ENCODE results near the gene MMP14. TPM values are rescaled to one million over a fixed set of nuclear protein-coding genes. Genes with fewer than 3 reads are reported as not detected.
"Not testable (repeated sequence)": the region's sequence is repeated elsewhere in the genome, so short reads cannot be mapped to it uniquely, and the experiment has no call there.

MMP14 gene
- total RNA-seq, 5 donors from 2014 or later (not counting 1 experiment from before 2014, with no cell fraction given) = 1.9 to 3.7 (median 2.3) TPM

GRCh38 chr14:22852599-22852939 lies 16.2 kb downstream of the MMP14 start:
- Histone ChIP-seq H3K4me3 (ENCODE audit: control insufficient read depth in 1 of 2, extremely low read depth in 1 of 2, low read length in 1 of 2) (no peak overlapping the region), H3K36me3 (ENCODE audit: control insufficient read depth in 2 of 2, extremely low read depth in 1 of 2, insufficient read depth in 1 of 2, low read length in 1 of 2) (no peaks in the 10 kb centered on the region), H3K27me3 (replicated peaks in 1 of 2; ENCODE audit: control insufficient read depth in 2 of 2, extremely low read depth in 1 of 2, insufficient read depth in 2 of 2, low read length in 1 of 2) (peaks cover 0 to 50% of the 10 kb centered on the region in 2 experiments), H3K4me1 (ENCODE audit: control insufficient read depth in 1 of 2, extremely low read depth in 1 of 2, insufficient read depth in 2 of 2, low read length in 2 of 2) (peaks cover 0 to 13% of the 10 kb centered on the region in 2 experiments), H3K27ac (ENCODE audit: low read length) (no peak overlapping the region), H3K9me3 (no peaks in the 10 kb centered on the region)
- ATAC-seq (replicated peaks in 1 of 4) (no peak), DNase-seq (no peak)
- Mint-ChIP-seq H3K27ac (no peak overlapping the region), H3K27me3 (peaks cover 8 to 9% of the 10 kb centered on the region in 2 donors), H3K4me3 (no peak overlapping the region), H3K9me3 (no peaks in the 10 kb centered on the region), H3K4me1 (peaks cover 3 to 20% (median 18%) of the 10 kb centered on the region in 3 donors), H3K36me3 (no peaks in the 10 kb centered on the region)
- POLR2A ChIA-PET = no interaction called here
- no CpG with 5 or more reads among the region's 2 CpGs for WGBS (ENCODE audit: insufficient coverage)
- CTCF ChIA-PET = interaction anchor here (0.5 to 4.5 kb wide), 20 partner anchors 9 to 873 kb away, joined by 3 to 46 read pairs (median 4); partner anchors contain the start of genes LRP10 (in 1 of the 2), PSMB5 (in 1 of the 2) and RBM23 (in 1 of the 2)

GRCh38 chr14:22852940-22853767 lies 16.8 kb downstream of the MMP14 start:
- ATAC-seq (replicated peaks in 1 of 4) (peak; percentile 90 to 92 (median 91)), DNase-seq (peak; percentile 64 to 95 (median 86))
- no peaks in the 10 kb centered on the region for H3K9me3 ChIP-seq
- H3K27ac ChIP-seq (ENCODE audit: low read length) = peak overlapping the region; percentile 25
- H3K27me3 ChIP-seq (replicated peaks in 1 of 2; ENCODE audit: control insufficient read depth in 2 of 2, extremely low read depth in 1 of 2, insufficient read depth in 2 of 2, low read length in 1 of 2) = peaks cover 0 to 45% of the 10 kb centered on the region in 2 experiments
- peaks cover 6 to 9% of the 10 kb centered on the region in 2 donors for H3K27me3 Mint-ChIP-seq
- peaks cover 3 to 18% of the 10 kb centered on the region in 2 experiments for H3K4me1 ChIP-seq (ENCODE audit: control insufficient read depth in 1 of 2, extremely low read depth in 1 of 2, insufficient read depth in 2 of 2, low read length in 2 of 2)
- H3K4me1 Mint-ChIP-seq = peaks cover 6 to 25% (median 23%) of the 10 kb centered on the region in 3 donors
- H3K4me3 Mint-ChIP-seq = peak overlapping the region; percentile 75 to 79 (median 78)
- CTCF ChIA-PET = interaction anchor here (0.5 to 4.5 kb wide), 26 partner anchors 10 to 873 kb away, joined by 3 to 46 read pairs (median 4); partner anchors contain the start of genes LRP10 (in 1 of the 2), MRPL52 (in 1 of the 2) and RBM23 (in 1 of the 2)
- H3K27ac Mint-ChIP-seq = peak overlapping the region; percentile 66 to 79
- no peaks in the 10 kb centered on the region for H3K36me3 Mint-ChIP-seq
- H3K4me3 ChIP-seq (ENCODE audit: control insufficient read depth in 1 of 2, extremely low read depth in 1 of 2, low read length in 1 of 2) = peak overlapping the region; percentile 74 to 81
- H3K9me3 Mint-ChIP-seq = no peaks in the 10 kb centered on the region
- 0% methylated on average over 13 of the region's 20 CpGs for WGBS (ENCODE audit: insufficient coverage)
- H3K36me3 ChIP-seq (ENCODE audit: control insufficient read depth in 2 of 2, extremely low read depth in 1 of 2, insufficient read depth in 1 of 2, low read length in 1 of 2) = no peaks in the 10 kb centered on the region
- POLR2A ChIA-PET = no interaction called here

GRCh38 chr14:22854296-22854695 lies 17.9 kb downstream of the MMP14 start:
- not testable (repeated sequence) for H3K4me3 ChIP-seq (ENCODE audit: control insufficient read depth in 1 of 2, extremely low read depth in 1 of 2, low read length in 1 of 2); H3K27ac ChIP-seq (ENCODE audit: low read length); H3K27me3 Mint-ChIP-seq; H3K36me3 Mint-ChIP-seq; H3K4me3 Mint-ChIP-seq; ATAC-seq (replicated peaks in 1 of 4); DNase-seq; H3K36me3 ChIP-seq (ENCODE audit: control insufficient read depth in 2 of 2, extremely low read depth in 1 of 2, insufficient read depth in 1 of 2, low read length in 1 of 2); H3K27ac Mint-ChIP-seq; H3K9me3 Mint-ChIP-seq; H3K9me3 ChIP-seq
- peaks cover 11 to 34% (median 32%) of the 10 kb centered on the region in 3 donors for H3K4me1 Mint-ChIP-seq
- WGBS (ENCODE audit: insufficient coverage) = 80% methylated on average over 2 of the region's 11 CpGs
- ChIA-PET POLR2A (interaction anchor here in 1 of 2 donors (0.6 to 0.7 kb wide), 2 partner anchors 266 to 1012 kb away, joined by 5 to 9 read pairs; no protein-coding TSS in a partner anchor), CTCF (interaction anchor here (0.6 to 4.5 kb wide), 17 partner anchors 9 to 297 kb away, joined by 3 to 46 read pairs (median 4); partner anchors contain the start of genes DAD1 (in 1 of the 2), LRP10 (in 1 of the 2), MRPL52 (in 1 of the 2) and OXA1L (in 1 of the 2))
- Histone ChIP-seq H3K4me1 (ENCODE audit: control insufficient read depth in 1 of 2, extremely low read depth in 1 of 2, insufficient read depth in 2 of 2, low read length in 2 of 2) (peaks cover 10 to 30% of the 10 kb centered on the region in 2 experiments), H3K27me3 (replicated peaks in 1 of 2; ENCODE audit: control insufficient read depth in 2 of 2, extremely low read depth in 1 of 2, insufficient read depth in 2 of 2, low read length in 1 of 2) (peaks cover 0 to 37% of the 10 kb centered on the region in 2 experiments)

DNA sequence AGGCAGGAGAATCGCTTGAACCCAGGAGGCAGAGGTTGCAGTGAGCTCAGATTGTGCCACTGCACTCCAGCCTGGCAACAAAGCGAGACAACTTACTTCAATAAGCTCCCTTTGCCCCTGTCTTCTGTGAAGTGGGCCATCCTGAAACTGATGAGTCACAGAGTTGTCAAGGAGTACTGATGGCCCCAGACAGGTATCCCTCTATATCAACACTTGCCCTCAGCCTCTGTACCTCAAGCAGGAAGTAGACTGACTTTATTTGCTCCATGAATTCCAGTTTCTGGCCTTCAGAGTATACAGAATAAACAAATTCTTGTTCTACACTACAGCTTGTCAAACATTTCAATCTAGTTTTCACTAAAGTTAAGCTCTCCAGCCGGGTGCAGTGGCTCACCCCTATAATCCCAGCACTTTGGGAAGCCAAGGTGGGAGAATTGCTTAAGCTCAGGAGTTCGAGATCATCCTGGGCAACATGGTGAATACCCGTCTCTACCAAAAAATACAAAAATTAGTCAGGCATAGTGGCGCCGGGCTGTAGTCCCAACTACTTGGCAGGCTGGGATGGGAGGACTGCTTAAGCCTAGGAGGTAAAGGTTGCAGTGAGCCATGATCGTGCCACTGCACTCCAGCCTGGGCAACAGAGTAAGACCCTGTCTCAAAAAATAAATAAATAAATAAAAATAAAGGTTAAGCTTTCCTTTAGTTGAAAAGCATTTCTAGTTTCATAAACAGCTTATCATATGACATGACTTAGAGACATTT lies 18.8 kb downstream of the MMP14 start:
- Histone ChIP-seq H3K27me3 (replicated peaks in 1 of 2; ENCODE audit: control insufficient read depth in 2 of 2, extremely low read depth in 1 of 2, insufficient read depth in 2 of 2, low read length in 1 of 2) (peaks cover 0 to 37% of the 10 kb centered on the region in 2 experiments), H3K4me1 (ENCODE audit: control insufficient read depth in 1 of 2, extremely low read depth in 1 of 2, insufficient read depth in 2 of 2, low read length in 2 of 2) (peaks cover 10 to 31% of the 10 kb centered on the region in 2 experiments), H3K9me3 (no peaks in the 10 kb centered on the region), H3K4me3 (ENCODE audit: control insufficient read depth in 1 of 2, extremely low read depth in 1 of 2, low read length in 1 of 2) (no peak overlapping the region), H3K27ac (ENCODE audit: low read length) (no peak overlapping the region), H3K36me3 (ENCODE audit: control insufficient read depth in 2 of 2, extremely low read depth in 1 of 2, insufficient read depth in 1 of 2, low read length in 1 of 2) (no peaks in the 10 kb centered on the region)
- CTCF ChIA-PET = interaction anchor here (0.6 to 1.9 kb wide), 16 partner anchors 10 to 654 kb away, joined by 3 to 20 read pairs (median 4); partner anchors contain the start of genes DAD1 (in 1 of the 2), MMP14 (in 1 of the 2), OXA1L (in 1 of the 2) and SLC7A7 (in 1 of the 2)
- no peak for DNase-seq
- Mint-ChIP-seq H3K27me3 (peaks cover 0 to 4% of the 10 kb centered on the region in 2 donors), H3K27ac (peak overlapping the region in 1 of 2 donors; percentile 15), H3K4me3 (no peak overlapping the region), H3K36me3 (no peaks in the 10 kb centered on the region), H3K9me3 (no peaks in the 10 kb centered on the region), H3K4me1 (peaks cover 11 to 34% (median 32%) of the 10 kb centered on the region in 3 donors)
- 90% methylated on average over 2 of the region's 8 CpGs for WGBS (ENCODE audit: insufficient coverage)
- no peak for ATAC-seq (replicated peaks in 1 of 4)
- POLR2A ChIA-PET = interaction anchor here (0.6 to 1.0 kb wide), 3 partner anchors 15 to 284 kb away, joined by 3 to 9 read pairs (median 8); no protein-coding TSS in a partner anchor

GRCh38 chr14:22856428-22856827 lies 20.0 kb downstream of the MMP14 start:
- Mint-ChIP-seq H3K4me3 (no peak overlapping the region), H3K27ac (no peak overlapping the region), H3K9me3 (no peaks in the 10 kb centered on the region), H3K36me3 (no peaks in the 10 kb centered on the region), H3K27me3 (peaks cover 0 to 4% of the 10 kb centered on the region in 2 donors), H3K4me1 (peaks cover 11 to 34% (median 30%) of the 10 kb centered on the region in 3 donors)
- 100% methylated on average over 3 of the region's 5 CpGs for WGBS (ENCODE audit: insufficient coverage)
- Histone ChIP-seq H3K27me3 (replicated peaks in 1 of 2; ENCODE audit: control insufficient read depth in 2 of 2, extremely low read depth in 1 of 2, insufficient read depth in 2 of 2, low read length in 1 of 2) (peaks cover 0 to 48% of the 10 kb centered on the region in 2 experiments), H3K9me3 (no peaks in the 10 kb centered on the region), H3K27ac (ENCODE audit: low read length) (no peak overlapping the region), H3K4me3 (ENCODE audit: control insufficient read depth in 1 of 2, extremely low read depth in 1 of 2, low read length in 1 of 2) (no peak overlapping the region), H3K4me1 (ENCODE audit: control insufficient read depth in 1 of 2, extremely low read depth in 1 of 2, insufficient read depth in 2 of 2, low read length in 2 of 2) (peaks cover 10 to 31% of the 10 kb centered on the region in 2 experiments), H3K36me3 (ENCODE audit: control insufficient read depth in 2 of 2, extremely low read depth in 1 of 2, insufficient read depth in 1 of 2, low read length in 1 of 2) (no peaks in the 10 kb centered on the region)
- ChIA-PET POLR2A (no interaction called here), CTCF (interaction anchor here (0.9 to 1.9 kb wide), 2 partner anchors 22 to 33 kb away, joined by 8 to 20 read pairs; no protein-coding TSS in a partner anchor)
- DNase-seq (no peak), ATAC-seq (replicated peaks in 1 of 4) (no peak)
